Psoas muscle (tissue), 8 donors: Measurements from ENCODE around the gene NF1. TPM values are rescaled to one million over a fixed set of nuclear protein-coding genes. Genes with fewer than 3 reads are reported as not detected.

ENCODE experiments used
- ATAC-seq, 4 donors: fragments of 200-7000 bp; cut with Tn5 transposase; one replicate each; pipeline ENCODE4 v1.9.1; 2020; ENCODE audit warnings: moderate library complexity in 3 of 4, mild to moderate bottlenecking in 2 of 4
- DNase-seq, 2 donors: peaks; one replicate each; pipeline ENCODE4 v3.0.0-alpha.2; 2020
- H3K27ac ChIP-seq: fragments of 200-600 bp; one replicate; pipeline ENCODE4 v1.8.0; 2022
- H3K27me3 ChIP-seq, 3 donors: fragments of 200-600 bp in 1 of 3; one replicate each; pipeline versions ENCODE4 v1.6.1 to v1.8.0; 2013 to 2022; ENCODE audit warnings: low read length in 2 of 3, mild to moderate bottlenecking in 2 of 3, moderate library complexity in 1 of 3; ENCODE audit not compliant: insufficient read depth in 3 of 3
- H3K36me3 ChIP-seq, 2 donors: fragments of 200-600 bp in 1 of 2; one replicate each; pipeline versions ENCODE4 v1.6.1 to v1.8.0; 2013 to 2022; ENCODE audit warnings: low read depth in 1 of 2, mild to moderate bottlenecking in 1 of 2, moderate library complexity in 1 of 2; ENCODE audit not compliant: insufficient read depth in 1 of 2
- H3K4me1 ChIP-seq: fragments of 200-600 bp; one replicate; pipeline ENCODE4 v1.8.0; 2022
- H3K4me3 ChIP-seq: fragments of 200-600 bp; one replicate; pipeline ENCODE4 v1.8.0; 2022; ENCODE audit warnings: mild to moderate bottlenecking
- H3K9me3 ChIP-seq: fragments of 200-600 bp; one replicate; pipeline ENCODE4 v1.8.0; 2022
- WGBS, 3 donors: extraction: QIAGEN DNeasy Blood & Tissue Kit; methylation state at CpG; one replicate each; pipeline versions ENCODE4 v1.1.6 to v1.1.7; 2013; 5-methylcytosine and 5-hydroxymethylcytosine counted together
- intact Hi-C, 2 donors: fragments of 100-400 bp; cut with DNase I; formaldehyde crosslinking; loops; one replicate each; pipeline versions ENCODE4 v1.11.0 to v1.14.2; 2022
- polyA plus RNA-seq, 3 donors: library from polyadenylated mRNA; stranded (reverse); fragments of 200-250 nt; gene quantifications; one replicate each; pipeline ENCODE4 v1.2.3, GENCODE V29; 2013
- total RNA-seq, 4 donors: library from RNA; stranded (reverse); fragmentation: NEBNext Ultra II Directional in 2 of 4; extraction: Animal tissue kit (Norgen Biotek cat#: 25700) in 2 of 4; gene quantifications; one replicate each; pipeline versions ENCODE4 v1.2.1 to v1.2.4, GENCODE V29; 2021 to 2023
- TF ChIP-seq, protein P1 (sequence below): fragments of 200-600 bp; IDR thresholded peaks from one replicate; pipeline ENCODE4 v1.8.0; 2022; ENCODE audit warnings: antibody characterized with exemption
- donor health status: healthy with polysubstance abuse.
- donor health status: DM: no; HTN: no; CAD: no; lungs with moderate emphysema.
- donor health status: Bipolar disorder and iron deficiency.
- donor health status: healthy.
- donor health status: DM: yes; HTN: yes; CAD: no.
- donor health status: DM: no; HTN: no; CAD: no.
- donor health status: DM: no; HTN: no; CAD: no.
- donor health status: DM: yes; HTN: yes; CAD: no.

NF1 gene
- total and polyA plus RNA-seq, 7 donors = 3.5 to 35.5 (median 27.4) TPM

DNA sequence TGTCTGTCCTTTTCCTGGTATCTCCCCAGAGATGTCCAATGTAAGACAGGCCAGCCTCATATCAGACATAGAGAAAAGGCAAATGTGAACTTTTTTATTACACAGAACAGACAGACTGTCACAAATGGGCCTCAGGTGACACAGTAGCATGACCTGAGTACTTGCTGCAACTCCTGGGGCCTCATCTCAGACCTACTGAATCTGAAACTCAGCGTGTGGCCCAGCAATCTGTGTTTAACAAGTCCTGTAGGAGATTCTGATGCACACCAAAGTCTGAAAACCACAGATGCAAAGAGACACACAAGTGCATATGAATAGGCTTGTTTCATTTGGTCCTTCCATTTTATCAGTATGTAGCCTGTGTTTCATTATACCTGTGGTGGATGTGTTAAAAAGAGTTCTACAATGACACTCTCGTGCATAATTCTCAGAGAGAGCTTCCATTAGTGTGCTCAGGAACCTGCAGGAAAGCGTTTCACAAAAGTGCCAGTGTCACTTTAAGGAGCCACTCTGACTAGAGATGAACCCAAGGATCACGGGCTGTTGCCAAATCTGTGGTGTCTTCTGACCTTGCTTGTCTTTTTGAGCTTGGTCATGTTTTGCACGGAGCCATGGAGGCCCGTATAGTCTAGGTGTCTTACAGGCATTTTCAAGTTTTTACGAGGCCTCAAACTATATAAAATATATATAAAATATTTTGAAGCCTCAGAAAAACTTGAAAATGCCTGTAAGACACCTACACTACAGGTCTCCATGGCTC is 33.8 kb upstream of the NF1 start:
- Histone ChIP-seq H3K36me3 (no peaks in the 10 kb centered on the region), H3K4me1 (no peaks in the 10 kb centered on the region), H3K9me3 (no peaks in the 10 kb centered on the region), H3K27ac (no peak overlapping the region), H3K27me3 (no peaks in the 10 kb centered on the region), H3K4me3 (no peak overlapping the region)
- ATAC-seq = no peak
- 75 to 83% (median 79%) methylated on average over 7 of the region's 7 CpGs for WGBS, 3 donors
- TF ChIP-seq, protein P1, sequence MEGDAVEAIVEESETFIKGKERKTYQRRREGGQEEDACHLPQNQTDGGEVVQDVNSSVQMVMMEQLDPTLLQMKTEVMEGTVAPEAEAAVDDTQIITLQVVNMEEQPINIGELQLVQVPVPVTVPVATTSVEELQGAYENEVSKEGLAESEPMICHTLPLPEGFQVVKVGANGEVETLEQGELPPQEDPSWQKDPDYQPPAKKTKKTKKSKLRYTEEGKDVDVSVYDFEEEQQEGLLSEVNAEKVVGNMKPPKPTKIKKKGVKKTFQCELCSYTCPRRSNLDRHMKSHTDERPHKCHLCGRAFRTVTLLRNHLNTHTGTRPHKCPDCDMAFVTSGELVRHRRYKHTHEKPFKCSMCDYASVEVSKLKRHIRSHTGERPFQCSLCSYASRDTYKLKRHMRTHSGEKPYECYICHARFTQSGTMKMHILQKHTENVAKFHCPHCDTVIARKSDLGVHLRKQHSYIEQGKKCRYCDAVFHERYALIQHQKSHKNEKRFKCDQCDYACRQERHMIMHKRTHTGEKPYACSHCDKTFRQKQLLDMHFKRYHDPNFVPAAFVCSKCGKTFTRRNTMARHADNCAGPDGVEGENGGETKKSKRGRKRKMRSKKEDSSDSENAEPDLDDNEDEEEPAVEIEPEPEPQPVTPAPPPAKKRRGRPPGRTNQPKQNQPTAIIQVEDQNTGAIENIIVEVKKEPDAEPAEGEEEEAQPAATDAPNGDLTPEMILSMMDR = no peak
- no peak for DNase-seq
- intact Hi-C loops = no loop called here

DNA sequence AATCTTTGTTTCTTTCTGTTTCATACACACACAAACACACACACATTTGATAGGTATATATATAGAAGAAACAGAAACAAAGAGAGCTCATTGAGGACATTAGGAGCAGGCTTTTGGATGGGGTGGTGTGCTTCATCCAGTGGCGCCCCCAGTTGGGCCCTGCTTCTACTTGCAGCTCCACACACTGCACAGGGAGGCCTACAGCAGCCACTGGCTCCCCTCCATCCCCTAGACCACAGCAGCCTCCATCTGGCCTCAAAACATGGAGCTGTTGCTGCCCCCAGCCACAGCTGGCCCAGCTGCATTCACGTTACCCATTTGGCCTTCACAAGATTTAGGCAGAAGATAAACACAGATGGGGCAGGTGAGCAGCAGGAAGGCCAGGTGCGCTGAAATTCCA is 33.1 kb upstream of the NF1 start:
- no peaks in the 10 kb centered on the region for H3K9me3 ChIP-seq
- H3K4me1 ChIP-seq = no peaks in the 10 kb centered on the region
- no peaks in the 10 kb centered on the region for H3K36me3 ChIP-seq
- DNase-seq = no peak
- ATAC-seq = no peak
- no peak overlapping the region for H3K27ac ChIP-seq
- 84 to 92% (median 91%) methylated on average over 3 of the region's 3 CpGs for WGBS, 3 donors
- intact Hi-C loops = no loop called here
- no peak overlapping the region for H3K4me3 ChIP-seq
- no peaks in the 10 kb centered on the region for H3K27me3 ChIP-seq
- TF ChIP-seq, protein P1 = no peak

DNA sequence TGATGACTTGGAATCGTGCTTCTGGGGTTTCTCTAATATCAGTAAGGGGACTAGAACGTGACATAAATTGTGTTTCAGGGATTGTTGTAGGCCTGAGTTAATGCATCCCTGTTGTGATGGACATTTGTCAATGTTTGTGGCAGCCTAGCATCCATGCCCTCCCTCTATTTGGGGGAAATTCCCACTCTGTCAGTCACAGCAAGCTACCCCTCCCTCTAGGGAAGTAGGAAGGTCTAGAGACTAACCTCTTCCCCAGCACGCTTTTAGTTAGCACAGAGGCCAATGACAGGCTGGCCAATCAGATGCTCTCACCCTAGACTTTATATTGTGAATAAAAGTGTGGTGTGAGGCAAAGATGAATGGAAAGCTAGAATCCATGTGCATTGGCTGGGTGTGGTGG is 32.4 kb upstream of the NF1 start:
- intact Hi-C loops = no loop called here

DNA sequence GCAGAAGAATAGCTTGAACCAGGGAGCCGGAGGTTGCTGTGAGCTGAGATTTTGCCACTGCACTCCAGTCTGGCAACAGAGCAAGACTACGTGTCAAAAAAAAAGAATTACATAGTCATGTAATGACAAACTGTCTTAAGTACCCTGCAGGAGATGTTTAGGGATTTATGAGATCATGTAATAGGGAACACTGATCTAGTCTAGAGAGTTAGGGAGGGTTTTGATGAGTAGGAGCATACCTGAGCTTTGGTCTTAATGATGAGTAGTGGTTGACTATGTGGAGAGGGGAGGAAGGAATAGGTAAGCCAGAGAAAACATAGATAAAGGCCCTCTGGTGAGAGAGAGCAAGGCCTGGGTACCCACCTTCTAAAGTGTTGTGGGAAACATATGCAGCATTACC is 30.1 kb upstream of the NF1 start:
- ATAC-seq = no peak
- Histone ChIP-seq H3K27me3 (no peaks in the 10 kb centered on the region), H3K36me3 (no peaks in the 10 kb centered on the region), H3K27ac (no peak overlapping the region), H3K4me3 (no peak overlapping the region), H3K9me3 (no peaks in the 10 kb centered on the region), H3K4me1 (peaks cover 10% of the 10 kb centered on the region)
- TF ChIP-seq, protein P1 = no peak
- no peak for DNase-seq
- intact Hi-C loops = no loop called here
- WGBS, 3 donors = 82 to 92% (median 84%) methylated on average over 2 of the region's 2 CpGs

More for the DNA sequence above, 32.4 kb upstream of the NF1 start:
- Histone ChIP-seq H3K36me3 (no peaks in the 10 kb centered on the region), H3K4me3 (no peak overlapping the region), H3K27ac (no peak overlapping the region), H3K27me3 (no peaks in the 10 kb centered on the region), H3K4me1 (peaks cover under 1% of the 10 kb centered on the region), H3K9me3 (no peaks in the 10 kb centered on the region)
- TF ChIP-seq, protein P1 = no peak
- ATAC-seq (no peak), DNase-seq (no peak)
- WGBS, 3 donors = 94 to 96% (median 94%) methylated on average over 3 of the region's 3 CpGs

DNA sequence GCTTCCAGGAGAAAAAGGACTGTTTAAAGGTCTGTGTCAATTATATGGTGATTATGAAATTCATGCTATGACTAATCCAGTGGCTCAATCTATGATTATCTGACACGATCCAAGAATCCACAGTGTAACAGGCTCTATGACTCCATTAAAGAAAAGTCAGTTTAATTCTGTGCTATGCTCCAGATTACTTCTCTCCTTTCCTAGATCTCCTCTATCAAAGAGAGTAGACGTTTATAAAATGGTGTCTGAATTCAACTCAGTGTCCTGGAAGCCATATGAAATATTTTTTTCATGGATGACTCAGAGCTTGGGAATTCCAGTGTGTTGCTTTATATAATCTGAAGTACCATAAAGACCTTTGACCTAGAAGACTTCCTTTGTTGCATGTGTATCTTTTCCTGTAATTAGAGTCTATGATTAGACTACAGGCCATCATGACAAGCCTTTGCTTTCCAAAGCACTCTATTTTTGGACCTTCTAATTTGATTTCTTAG is 27.0 kb upstream of the NF1 start:
- TF ChIP-seq, protein P1 = no peak
- H3K36me3 ChIP-seq = no peaks in the 10 kb centered on the region
- ATAC-seq (peak; percentile 34 to 73 (median 62)), DNase-seq (no peak)
- no peaks in the 10 kb centered on the region for H3K27me3 ChIP-seq
- H3K9me3 ChIP-seq = no peaks in the 10 kb centered on the region
- peak overlapping the region; percentile 37 for H3K27ac ChIP-seq
- intact Hi-C loops = no loop called here
- H3K4me1 ChIP-seq = peaks cover 10% of the 10 kb centered on the region
- 8 to 14% (median 12%) methylated on average over 2 of the region's 2 CpGs for WGBS, 3 donors
- H3K4me3 ChIP-seq = no peak overlapping the region
